HepG2 (cell line): ENCODE results near the gene HDAC4. TPM values are rescaled to one million over a fixed set of nuclear protein-coding genes. Genes with fewer than 3 reads are reported as not detected.

Experiments
- ATAC-seq: fragments of 200-7000 bp; cut with Tn5 transposase; 3 replicates; pipeline ENCODE4 v1.9.1; 2020; ENCODE audit warnings: mild to moderate bottlenecking, moderate library complexity
- BruUV-seq: library from RNA; stranded (reverse); fragments of 400-500 nt; replicated peaks from 2 replicates; lab custom pipeline; 2021; lab: Mats Ljungman, UMichigan
- CTCF ChIA-PET: fragments of 300-600 bp; formaldehyde crosslinking; extraction: SDS; loops from one replicate; lab custom pipeline; 2021; ENCODE audit warnings: low total read pairs, inconsistent platforms, low intra/inter-chr PET ratio; lab: Yijun Ruan, JAX
- POLR2A ChIA-PET: fragments of 350-600 bp; sonication (Branson Sonifier 250); formaldehyde crosslinking; loops from one replicate; lab custom pipeline; 2020; ENCODE audit warnings: antibody characterized with exemption, inconsistent platforms; lab: Yijun Ruan, JAX
- DNase-seq: peaks from one replicate; pipeline ENCODE4 v3.0.0-alpha.2; 2015; ENCODE audit warnings: low spot score
- FAIRE-seq: peaks from 3 replicates; lab custom pipeline; 2011; peaks lifted over from hg19 to GRCh38; lab: Jason Lieb, UNC
- H2AFZ ChIP-seq: one replicate; pipeline ENCODE4 v1.6.1; 2011; ENCODE audit warnings: low read length, inconsistent platforms
- H3K27ac ChIP-seq: fragments of 300-600 bp; 3 replicates; pipeline ENCODE4 v1.8.0; 2011; ENCODE audit warnings: mixed run types, mild to moderate bottlenecking, mixed read lengths, low read length, inconsistent platforms; ENCODE audit not compliant: insufficient read depth; ENCODE audit errors: extremely low read length
- H3K27me3 ChIP-seq, 2 experiments: fragments of 200-600 bp in 1 of 2; 2 replicates in 1 of 2; 3 replicates in 1 of 2; pipeline versions ENCODE4 v1.6.0 to v1.8.0; 2011; ENCODE audit warnings: low read length in 2 of 2, mild to moderate bottlenecking in 2 of 2, moderate library complexity in 2 of 2, inconsistent platforms in 1 of 2; ENCODE audit not compliant: insufficient read depth in 2 of 2, control insufficient read depth in 1 of 2
- H3K36me3 ChIP-seq, 2 experiments: fragments of 200-600 bp in 1 of 2; replicated peaks in 1 of 2; 2 replicates in 1 of 2; 3 replicates in 1 of 2; pipeline versions ENCODE4 v1.5.1 to v1.8.0; 2011; ENCODE audit warnings: low read length in 2 of 2, inconsistent platforms in 1 of 2; ENCODE audit not compliant: insufficient read depth in 2 of 2, control insufficient read depth in 1 of 2
- H3K4me1 ChIP-seq: 2 replicates; pipeline ENCODE4 v1.5.1; 2012; ENCODE audit warnings: low read length, inconsistent platforms; ENCODE audit not compliant: insufficient read depth
- H3K4me2 ChIP-seq: 2 replicates; pipeline ENCODE4 v1.6.0; 2011; ENCODE audit warnings: low read depth, low read length, inconsistent platforms
- H3K4me3 ChIP-seq, 3 experiments: fragments of 200-600 bp in 1 of 3; sonication (generic), shearing (Covaris generic) in 1 of 3; replicated peaks in 1 of 3; 2 replicates each; pipeline ENCODE4 v1.5.1; 2011 to 2016; ENCODE audit warnings: low read length in 3 of 3, inconsistent platforms in 2 of 3, low read depth in 2 of 3, mild to moderate bottlenecking in 2 of 3, control low read depth in 1 of 3, mixed read lengths in 1 of 3; ENCODE audit not compliant: insufficient read depth in 1 of 3
- H3K79me2 ChIP-seq: one replicate; pipeline ENCODE4 v1.6.1; 2011; ENCODE audit warnings: low read length, inconsistent platforms; ENCODE audit not compliant: insufficient read depth
- H3K9ac ChIP-seq: 2 replicates; pipeline ENCODE4 v1.6.0; 2011; ENCODE audit warnings: mild to moderate bottlenecking, low read depth, low read length, inconsistent platforms; ENCODE audit not compliant: insufficient read depth
- H3K9me3 ChIP-seq: 2 replicates; pipeline ENCODE4 v1.5.1; 2012; ENCODE audit warnings: mild to moderate bottlenecking, low read length
- H4K20me1 ChIP-seq: 2 replicates; pipeline ENCODE4 v1.6.0; 2011; ENCODE audit warnings: inconsistent platforms, mild to moderate bottlenecking, low read length, moderate library complexity; ENCODE audit not compliant: insufficient read depth
- BCL6 ChIP-seq: IDR thresholded peaks from 2 replicates; pipeline ENCODE4 v1.6.1; 2016; ENCODE audit warnings: missing genetic modification reagents, missing compliant biosample characterization
- CBFB ChIP-seq: sonication (generic); formaldehyde crosslinking; IDR thresholded peaks from 2 replicates; pipeline ENCODE4 v1.4.0; 2020; ENCODE audit warnings: missing genetic modification reagents
- GZF1 ChIP-seq: sonication (generic); formaldehyde crosslinking; IDR thresholded peaks from 2 replicates; pipeline ENCODE4 v1.5.1; 2020; ENCODE audit warnings: mild to moderate bottlenecking, missing genetic modification reagents
- ZNF235 ChIP-seq: sonication (generic); formaldehyde crosslinking; IDR thresholded peaks from 2 replicates; pipeline ENCODE4 v1.8.1; 2023; ENCODE audit warnings: mild to moderate bottlenecking, missing genetic modification reagents, borderline replicate concordance
- WGBS: methylation state at CpG from one replicate; pipeline ENCODE4 v1.1.6; 2017; ENCODE audit warnings: low lambda C conversion rate; 5-methylcytosine and 5-hydroxymethylcytosine counted together
- in situ Hi-C: cut with HindIII; loops from 2 replicates; pipeline ENCODE4 v1.10.0; 2017; ENCODE audit warnings: low pct_unique_long_range_greater_than_20kb; ENCODE audit not compliant: extremely low pct_ligation_motif_present
- intact Hi-C: fragments of 100-400 bp; cut with micrococcal nuclease; formaldehyde crosslinking; loops from one replicate; pipeline ENCODE4 v1.10.0; 2022; ENCODE audit not compliant: unreplicated experiment
- polyA plus RNA-seq, 8 experiments: library from polyadenylated mRNA; depleted of rRNA in 3 of 8; stranded (reverse) in 7 of 8; unstranded in 1 of 8; fragments of >200 nt; fragmentation: Illumina TruSeq in 4 of 8; extraction: Trizol in 4 of 8; gene quantifications; 2 replicates each; pipeline versions ENCODE4 v1.2.1 to v1.2.3, GENCODE V29; 2011 to 2016; ENCODE audit warnings: low read depth in 4 of 8, missing spikeins in 1 of 8, mixed read lengths in 1 of 8; ENCODE audit not compliant: insufficient read depth in 1 of 8
- total RNA-seq, 5 experiments: library from RNA; depleted of rRNA; stranded (reverse); fragments of >200 nt; fragmentation: Illumina TruSeq; extraction: Trizol; gene quantifications; 2 replicates each; pipeline ENCODE4 v1.2.3, GENCODE V29; 2016; ENCODE audit warnings: low read depth in 1 of 5
- TF ChIP-seq, protein P1 (sequence below): sonication (generic); formaldehyde crosslinking; IDR thresholded peaks from 2 replicates; pipeline ENCODE4 v1.4.0; 2020; ENCODE audit warnings: missing genetic modification reagents, borderline replicate concordance
- TF ChIP-seq, protein P2 (sequence below): sonication (generic); formaldehyde crosslinking; IDR thresholded peaks from 2 replicates; pipeline ENCODE4 v1.4.0; 2020; ENCODE audit warnings: missing genetic modification reagents
- TF ChIP-seq, protein P3 (sequence below): sonication (generic); formaldehyde crosslinking; IDR thresholded peaks from 2 replicates; pipeline ENCODE4 v1.4.0; 2020; ENCODE audit warnings: missing genetic modification reagents; ENCODE audit errors: not compliant biosample characterization

Gene HDAC4
- total and polyA plus RNA-seq, 2 of the 13 experiments (the other 11 are each of a cell fraction or from before 2014, with no cell fraction given) = 10.1 to 11.5 TPM

DNA sequence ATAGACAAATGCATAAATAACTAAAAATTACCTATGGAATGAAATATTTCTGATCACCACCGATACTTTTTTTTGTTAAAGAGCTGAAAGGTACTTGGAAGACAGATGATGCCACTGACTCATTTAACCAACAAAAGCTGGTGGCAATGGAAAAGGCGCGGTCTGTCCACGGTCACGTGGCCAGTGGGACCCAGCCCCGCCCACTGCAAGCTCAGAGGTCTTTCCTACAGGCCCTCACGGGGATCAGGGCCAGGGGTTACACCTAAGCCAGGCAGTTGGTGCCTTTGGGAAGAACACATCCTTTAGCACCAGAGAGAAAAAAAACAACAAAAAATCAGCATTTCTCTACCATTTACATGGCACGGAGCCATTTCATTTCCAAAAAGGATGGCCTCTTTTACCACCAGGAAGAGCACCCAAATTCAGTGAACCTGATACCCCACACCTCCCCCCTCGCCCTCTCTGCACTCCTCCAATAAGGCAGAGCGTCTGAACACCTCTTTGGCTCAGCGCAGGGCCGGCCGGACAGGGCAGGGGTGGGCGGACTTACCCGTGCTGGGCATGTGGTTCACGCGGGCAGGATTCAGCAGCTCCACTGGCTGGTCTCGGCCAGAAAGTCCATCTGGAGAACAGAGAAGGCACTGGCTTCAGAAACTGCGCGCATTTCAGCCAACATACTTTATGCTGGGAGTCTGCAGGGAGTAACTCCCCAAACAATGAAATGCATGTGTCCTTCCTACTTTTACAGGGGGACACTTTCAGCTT lies 164.6 kb downstream of the HDAC4 start:
- H4K20me1 ChIP-seq = peaks cover 3% of the 10 kb centered on the region; the same call in 1 of the 2 replicates
- ChIA-PET CTCF (no interaction called here), POLR2A (no interaction called here)
- no peaks in the 10 kb centered on the region for H3K9me3 ChIP-seq
- in situ Hi-C loops (no loop called here), intact Hi-C loops (no loop called here)
- no TSS peak for BruUV-seq
- H2AFZ ChIP-seq = no peak overlapping the region
- no peak overlapping the region for H3K4me3 ChIP-seq
- no peak overlapping the region for H3K4me2 ChIP-seq
- WGBS = 95% methylated on average over 20 of the region's 20 CpGs
- FAIRE-seq (no peak), DNase-seq (no peak), ATAC-seq (no peak)
- H3K27me3 ChIP-seq = no peaks in the 10 kb centered on the region
- H3K79me2 ChIP-seq = peaks cover 6% of the 10 kb centered on the region
- no peak overlapping the region for H3K27ac ChIP-seq
- no peaks in the 10 kb centered on the region for H3K4me1 ChIP-seq
- H3K9ac ChIP-seq = no peak overlapping the region
- H3K36me3 ChIP-seq = no peaks in the 10 kb centered on the region
- TF ChIP-seq ZNF235 (CRISPR knock-in tag) (no peak), BCL6 (CRISPR knock-in tag) (no peak), GZF1 (CRISPR knock-in tag) (no peak), CBFB (CRISPR knock-in tag) (no peak)
- TF ChIP-seq, protein P1, sequence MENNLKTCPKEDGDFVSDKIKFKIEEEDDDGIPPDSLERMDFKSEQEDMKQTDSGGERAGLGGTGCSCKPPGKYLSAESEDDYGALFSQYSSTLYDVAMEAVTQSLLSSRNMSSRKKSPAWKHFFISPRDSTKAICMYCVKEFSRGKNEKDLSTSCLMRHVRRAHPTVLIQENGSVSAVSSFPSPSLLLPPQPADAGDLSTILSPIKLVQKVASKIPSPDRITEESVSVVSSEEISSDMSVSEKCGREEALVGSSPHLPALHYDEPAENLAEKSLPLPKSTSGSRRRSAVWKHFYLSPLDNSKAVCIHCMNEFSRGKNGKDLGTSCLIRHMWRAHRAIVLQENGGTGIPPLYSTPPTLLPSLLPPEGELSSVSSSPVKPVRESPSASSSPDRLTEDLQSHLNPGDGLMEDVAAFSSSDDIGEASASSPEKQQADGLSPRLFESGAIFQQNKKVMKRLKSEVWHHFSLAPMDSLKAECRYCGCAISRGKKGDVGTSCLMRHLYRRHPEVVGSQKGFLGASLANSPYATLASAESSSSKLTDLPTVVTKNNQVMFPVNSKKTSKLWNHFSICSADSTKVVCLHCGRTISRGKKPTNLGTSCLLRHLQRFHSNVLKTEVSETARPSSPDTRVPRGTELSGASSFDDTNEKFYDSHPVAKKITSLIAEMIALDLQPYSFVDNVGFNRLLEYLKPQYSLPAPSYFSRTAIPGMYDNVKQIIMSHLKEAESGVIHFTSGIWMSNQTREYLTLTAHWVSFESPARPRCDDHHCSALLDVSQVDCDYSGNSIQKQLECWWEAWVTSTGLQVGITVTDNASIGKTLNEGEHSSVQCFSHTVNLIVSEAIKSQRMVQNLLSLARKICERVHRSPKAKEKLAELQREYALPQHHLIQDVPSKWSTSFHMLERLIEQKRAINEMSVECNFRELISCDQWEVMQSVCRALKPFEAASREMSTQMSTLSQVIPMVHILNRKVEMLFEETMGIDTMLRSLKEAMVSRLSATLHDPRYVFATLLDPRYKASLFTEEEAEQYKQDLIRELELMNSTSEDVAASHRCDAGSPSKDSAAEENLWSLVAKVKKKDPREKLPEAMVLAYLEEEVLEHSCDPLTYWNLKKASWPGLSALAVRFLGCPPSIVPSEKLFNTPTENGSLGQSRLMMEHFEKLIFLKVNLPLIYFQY (CRISPR knock-in tag) = no peak
- TF ChIP-seq, protein P2, sequence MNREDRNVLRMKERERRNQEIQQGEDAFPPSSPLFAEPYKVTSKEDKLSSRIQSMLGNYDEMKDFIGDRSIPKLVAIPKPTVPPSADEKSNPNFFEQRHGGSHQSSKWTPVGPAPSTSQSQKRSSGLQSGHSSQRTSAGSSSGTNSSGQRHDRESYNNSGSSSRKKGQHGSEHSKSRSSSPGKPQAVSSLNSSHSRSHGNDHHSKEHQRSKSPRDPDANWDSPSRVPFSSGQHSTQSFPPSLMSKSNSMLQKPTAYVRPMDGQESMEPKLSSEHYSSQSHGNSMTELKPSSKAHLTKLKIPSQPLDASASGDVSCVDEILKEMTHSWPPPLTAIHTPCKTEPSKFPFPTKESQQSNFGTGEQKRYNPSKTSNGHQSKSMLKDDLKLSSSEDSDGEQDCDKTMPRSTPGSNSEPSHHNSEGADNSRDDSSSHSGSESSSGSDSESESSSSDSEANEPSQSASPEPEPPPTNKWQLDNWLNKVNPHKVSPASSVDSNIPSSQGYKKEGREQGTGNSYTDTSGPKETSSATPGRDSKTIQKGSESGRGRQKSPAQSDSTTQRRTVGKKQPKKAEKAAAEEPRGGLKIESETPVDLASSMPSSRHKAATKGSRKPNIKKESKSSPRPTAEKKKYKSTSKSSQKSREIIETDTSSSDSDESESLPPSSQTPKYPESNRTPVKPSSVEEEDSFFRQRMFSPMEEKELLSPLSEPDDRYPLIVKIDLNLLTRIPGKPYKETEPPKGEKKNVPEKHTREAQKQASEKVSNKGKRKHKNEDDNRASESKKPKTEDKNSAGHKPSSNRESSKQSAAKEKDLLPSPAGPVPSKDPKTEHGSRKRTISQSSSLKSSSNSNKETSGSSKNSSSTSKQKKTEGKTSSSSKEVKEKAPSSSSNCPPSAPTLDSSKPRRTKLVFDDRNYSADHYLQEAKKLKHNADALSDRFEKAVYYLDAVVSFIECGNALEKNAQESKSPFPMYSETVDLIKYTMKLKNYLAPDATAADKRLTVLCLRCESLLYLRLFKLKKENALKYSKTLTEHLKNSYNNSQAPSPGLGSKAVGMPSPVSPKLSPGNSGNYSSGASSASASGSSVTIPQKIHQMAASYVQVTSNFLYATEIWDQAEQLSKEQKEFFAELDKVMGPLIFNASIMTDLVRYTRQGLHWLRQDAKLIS = no peak
- TF ChIP-seq, protein P3, sequence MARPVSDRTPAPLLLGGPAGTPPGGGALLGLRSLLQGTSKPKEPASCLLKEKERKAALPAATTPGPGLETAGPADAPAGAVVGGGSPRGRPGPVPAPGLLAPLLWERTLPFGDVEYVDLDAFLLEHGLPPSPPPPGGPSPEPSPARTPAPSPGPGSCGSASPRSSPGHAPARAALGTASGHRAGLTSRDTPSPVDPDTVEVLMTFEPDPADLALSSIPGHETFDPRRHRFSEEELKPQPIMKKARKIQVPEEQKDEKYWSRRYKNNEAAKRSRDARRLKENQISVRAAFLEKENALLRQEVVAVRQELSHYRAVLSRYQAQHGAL (CRISPR knock-in tag) = no peak
